Activated gamma-delta T cell treated with Interleukin-2 at 50 U/mL for 16 hours (primary cell): ENCODE results near the gene SPINK13.

Source experiments
- DNase-seq: peaks from one replicate; pipeline ENCODE4 v3.0.0-alpha.2; 2020

SPINK13 gene

GRCh38 chr5:148314187-148314586, 45.6 kb downstream of the SPINK13 start:
- DNase-seq: no peak

- DNase-seq: no peak
Observed at GRCh38 chr5:148314731-148315130, 46.1 kb downstream of the SPINK13 start.

- peak; percentile 4 for DNase-seq
Observed at GRCh38 chr5:148320011-148320963, 51.7 kb downstream of the SPINK13 start.

DNA sequence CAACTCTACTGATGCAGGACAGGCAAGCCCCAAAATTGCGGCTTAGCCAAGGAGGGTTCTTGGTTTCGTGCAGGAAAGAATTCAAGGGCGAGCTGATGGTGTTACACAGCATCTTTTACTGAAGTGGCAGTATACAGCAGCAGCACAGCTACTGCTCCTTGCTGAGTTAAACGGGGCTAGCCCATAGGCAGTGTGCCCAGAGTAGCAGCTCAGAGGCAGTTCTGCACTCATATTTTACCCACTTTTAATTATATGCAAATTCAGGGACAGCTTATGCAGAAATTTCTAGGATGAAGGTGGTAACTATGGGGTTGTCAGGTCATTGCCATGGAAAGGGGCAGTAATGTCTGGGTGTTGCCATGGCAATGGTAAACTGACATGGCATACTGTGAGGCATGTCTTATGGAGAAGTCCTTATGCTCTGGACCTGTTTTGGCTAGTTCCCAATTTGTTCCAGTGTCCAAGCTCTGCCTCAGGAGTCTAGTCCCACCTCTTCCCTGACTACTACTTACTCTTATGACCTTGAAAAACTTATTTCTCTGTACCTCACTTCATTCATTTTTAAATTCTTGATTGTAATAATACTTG, 64.8 kb downstream of the SPINK13 start:
- DNase-seq: no peak

- DNase-seq: no peak
Observed at GRCh38 chr5:148335259-148335658, 66.7 kb downstream of the SPINK13 start, which contains the start of gene SPINK9. Gene SPINK9 (plus strand): TSS chr5:148335559. CDS start chr5:148335614, 55 bp downstream.
